Measurements from ENCODE around the gene DIP2B. TPM values are rescaled to one million over a fixed set of nuclear protein-coding genes. Genes with fewer than 3 reads are reported as not detected.

DIP2B gene
- total and polyA plus RNA-seq, 9 donors: 7.2 to 33.3 (median 19.2) TPM

GRCh38 chr12:50536831-50537537 is 32.2 kb downstream of the DIP2B start:
- no peak overlapping the region for H3K4me3 ChIP-seq
- no peaks in the 10 kb centered on the region for H3K27me3 ChIP-seq
- intact Hi-C loops (cut with DNase I): no loop called here
- TF ChIP-seq EP300 (IDR thresholded peaks at IDR 0.05): no peak
- TF ChIP-seq POLR2A (IDR thresholded peaks at IDR 0.05): no peak
- no peak for TF ChIP-seq CTCF (IDR thresholded peaks at IDR 0.05)
- H3K27ac ChIP-seq: no peak overlapping the region
- WGBS, 3 donors: 84 to 89% (median 88%) methylated on average over 4 of the region's 4 CpGs
- no peak for DNase-seq
- H3K4me1 ChIP-seq (ENCODE audit: insufficient read depth): peaks cover 6% of the 10 kb centered on the region
- H3K36me3 ChIP-seq: no peaks in the 10 kb centered on the region
- no peaks in the 10 kb centered on the region for H3K9me3 ChIP-seq

GRCh38 chr12:50537538-50537919 is 32.7 kb downstream of the DIP2B start:
- Histone ChIP-seq H3K4me1 (ENCODE audit: insufficient read depth) (peaks cover 3% of the 10 kb centered on the region), H3K36me3 (no peaks in the 10 kb centered on the region), H3K27me3 (no peaks in the 10 kb centered on the region), H3K27ac (no peak overlapping the region), H3K4me3 (no peak overlapping the region), H3K9me3 (no peaks in the 10 kb centered on the region)
- intact Hi-C loops (cut with DNase I): no loop called here
- no peak for TF ChIP-seq EP300 (IDR thresholded peaks at IDR 0.05)
- TF ChIP-seq POLR2A (IDR thresholded peaks at IDR 0.05): no peak
- TF ChIP-seq CTCF (IDR thresholded peaks at IDR 0.05): no peak
- DNase-seq: no peak
- WGBS, 3 donors: 86 to 97% (median 89%) methylated on average over 1 of the region's 1 CpG

- no peak overlapping the region for H3K27ac ChIP-seq
- intact Hi-C loops (cut with DNase I): no loop called here
- no peak for TF ChIP-seq CTCF (IDR thresholded peaks at IDR 0.05)
- no peak for TF ChIP-seq EP300 (IDR thresholded peaks at IDR 0.05)
- no peak for TF ChIP-seq POLR2A (IDR thresholded peaks at IDR 0.05)
- H3K4me1 ChIP-seq (ENCODE audit: insufficient read depth): peaks cover 1% of the 10 kb centered on the region
- H3K27me3 ChIP-seq: no peaks in the 10 kb centered on the region
- H3K4me3 ChIP-seq: no peak overlapping the region
- no peaks in the 10 kb centered on the region for H3K36me3 ChIP-seq
- H3K9me3 ChIP-seq: no peaks in the 10 kb centered on the region
- no peak for DNase-seq
- 78 to 92% (median 90%) methylated on average over 3 of the region's 3 CpGs for WGBS, 3 donors
Measured at GRCh38 chr12:50538182-50538581, 33.4 kb downstream of the DIP2B start.

- peaks cover 4% of the 10 kb centered on the region for H3K4me1 ChIP-seq (ENCODE audit: insufficient read depth)
- DNase-seq: no peak
- no peaks in the 10 kb centered on the region for H3K27me3 ChIP-seq
- intact Hi-C loops (cut with DNase I): no loop called here
- no peaks in the 10 kb centered on the region for H3K9me3 ChIP-seq
- H3K4me3 ChIP-seq: no peak overlapping the region
- H3K36me3 ChIP-seq: no peaks in the 10 kb centered on the region
- no peak overlapping the region for H3K27ac ChIP-seq
- TF ChIP-seq CTCF (IDR thresholded peaks at IDR 0.05): no peak
- no peak for TF ChIP-seq EP300 (IDR thresholded peaks at IDR 0.05)
- no peak for TF ChIP-seq POLR2A (IDR thresholded peaks at IDR 0.05)
Measured at GRCh38 chr12:50541139-50541538, 36.4 kb downstream of the DIP2B start.

Measured in ovary (tissue), 9 donors.